Activated naive CD8-positive, alpha-beta T cell (primary cell): ENCODE results near the gene POLR3K.
"Not testable (repeated sequence)": the region's sequence is repeated elsewhere in the genome, so short reads cannot be mapped to it uniquely, and the experiment has no call there.

ENCODE experiments used
- H3K27ac Mint-ChIP-seq: one replicate; pipeline ENCODE4 v1.8.0; 2021; ENCODE audit warnings: mixed read lengths
- H3K27me3 Mint-ChIP-seq: one replicate; pipeline ENCODE4 v1.8.0; 2021; ENCODE audit warnings: mixed read lengths
- H3K36me3 Mint-ChIP-seq: one replicate; pipeline ENCODE4 v1.8.0; 2021; ENCODE audit warnings: mixed read lengths
- H3K4me1 Mint-ChIP-seq: one replicate; pipeline ENCODE4 v1.8.0; 2021; ENCODE audit warnings: low read depth, mixed read lengths
- H3K4me3 Mint-ChIP-seq: one replicate; pipeline ENCODE4 v1.8.0; 2021; ENCODE audit warnings: mild to moderate bottlenecking, mixed read lengths
- H3K9me3 Mint-ChIP-seq: one replicate; pipeline ENCODE4 v1.8.0; 2021; ENCODE audit warnings: low read depth, mixed read lengths

Gene POLR3K

DNA sequence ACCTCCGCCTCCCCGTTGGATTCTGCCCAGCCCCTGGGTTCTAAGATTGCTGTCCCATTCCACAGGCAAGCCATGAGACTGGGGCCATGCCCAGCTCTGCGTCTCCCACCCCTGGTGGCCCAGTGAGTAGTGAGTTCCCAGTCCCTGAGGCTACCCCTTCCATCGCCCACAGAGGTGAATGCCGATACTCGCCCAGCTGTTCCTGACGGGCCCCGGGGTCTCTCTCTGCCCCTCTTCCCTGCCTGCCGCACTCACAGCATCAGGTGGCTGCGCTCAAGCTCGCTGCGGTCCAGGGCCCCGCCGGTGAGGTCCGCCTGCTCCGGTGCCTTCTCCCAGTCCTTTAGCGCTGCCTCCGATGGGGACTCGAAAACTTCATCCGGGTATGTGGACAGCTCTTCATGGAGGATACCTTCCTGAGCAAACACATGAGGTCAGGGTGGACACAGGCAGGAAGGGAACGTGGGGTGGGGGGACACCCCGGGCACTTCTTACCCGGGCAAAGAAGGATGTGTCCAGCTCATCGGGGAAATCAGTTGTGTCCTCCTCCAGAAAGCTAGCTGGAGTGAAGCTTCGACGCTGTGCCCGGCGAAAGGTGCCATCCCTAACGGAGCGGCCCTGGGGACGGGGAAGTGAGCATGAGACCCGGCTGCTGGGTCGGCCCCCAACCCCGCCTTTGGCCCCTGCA, 9.0 kb upstream of the POLR3K start:
- H3K27me3 Mint-ChIP-seq = no peaks in the 10 kb centered on the region
- peaks cover under 1% of the 10 kb centered on the region for H3K36me3 Mint-ChIP-seq
- peaks cover 3% of the 10 kb centered on the region for H3K4me1 Mint-ChIP-seq
- no peak overlapping the region for H3K27ac Mint-ChIP-seq
- no peak overlapping the region for H3K4me3 Mint-ChIP-seq
- H3K9me3 Mint-ChIP-seq = no peaks in the 10 kb centered on the region

DNA sequence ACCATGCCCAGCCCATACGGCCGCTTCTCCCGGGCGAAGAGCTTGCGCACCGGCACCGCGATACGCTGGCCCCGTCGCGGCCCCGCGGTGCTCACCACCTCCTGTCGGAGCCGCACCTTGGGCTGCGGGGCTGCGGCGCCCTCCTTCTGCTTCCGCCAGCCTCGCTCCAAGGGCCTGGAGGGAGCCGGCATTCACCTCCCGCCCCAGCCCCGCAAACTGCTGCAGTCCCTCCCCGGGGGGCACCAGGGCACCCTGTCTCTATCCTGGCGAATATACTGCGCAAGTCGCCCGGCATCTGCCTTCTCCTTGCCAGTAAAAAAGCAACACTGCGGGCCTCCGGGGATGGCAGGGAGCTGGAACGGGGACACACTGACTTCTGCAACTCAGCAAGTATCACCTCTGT, 8.5 kb upstream of the POLR3K start:
- no peaks in the 10 kb centered on the region for H3K27me3 Mint-ChIP-seq
- no peak overlapping the region for H3K27ac Mint-ChIP-seq
- H3K4me3 Mint-ChIP-seq = no peak overlapping the region
- H3K36me3 Mint-ChIP-seq = peaks cover 2% of the 10 kb centered on the region
- H3K4me1 Mint-ChIP-seq = peaks cover 3% of the 10 kb centered on the region
- no peaks in the 10 kb centered on the region for H3K9me3 Mint-ChIP-seq

DNA sequence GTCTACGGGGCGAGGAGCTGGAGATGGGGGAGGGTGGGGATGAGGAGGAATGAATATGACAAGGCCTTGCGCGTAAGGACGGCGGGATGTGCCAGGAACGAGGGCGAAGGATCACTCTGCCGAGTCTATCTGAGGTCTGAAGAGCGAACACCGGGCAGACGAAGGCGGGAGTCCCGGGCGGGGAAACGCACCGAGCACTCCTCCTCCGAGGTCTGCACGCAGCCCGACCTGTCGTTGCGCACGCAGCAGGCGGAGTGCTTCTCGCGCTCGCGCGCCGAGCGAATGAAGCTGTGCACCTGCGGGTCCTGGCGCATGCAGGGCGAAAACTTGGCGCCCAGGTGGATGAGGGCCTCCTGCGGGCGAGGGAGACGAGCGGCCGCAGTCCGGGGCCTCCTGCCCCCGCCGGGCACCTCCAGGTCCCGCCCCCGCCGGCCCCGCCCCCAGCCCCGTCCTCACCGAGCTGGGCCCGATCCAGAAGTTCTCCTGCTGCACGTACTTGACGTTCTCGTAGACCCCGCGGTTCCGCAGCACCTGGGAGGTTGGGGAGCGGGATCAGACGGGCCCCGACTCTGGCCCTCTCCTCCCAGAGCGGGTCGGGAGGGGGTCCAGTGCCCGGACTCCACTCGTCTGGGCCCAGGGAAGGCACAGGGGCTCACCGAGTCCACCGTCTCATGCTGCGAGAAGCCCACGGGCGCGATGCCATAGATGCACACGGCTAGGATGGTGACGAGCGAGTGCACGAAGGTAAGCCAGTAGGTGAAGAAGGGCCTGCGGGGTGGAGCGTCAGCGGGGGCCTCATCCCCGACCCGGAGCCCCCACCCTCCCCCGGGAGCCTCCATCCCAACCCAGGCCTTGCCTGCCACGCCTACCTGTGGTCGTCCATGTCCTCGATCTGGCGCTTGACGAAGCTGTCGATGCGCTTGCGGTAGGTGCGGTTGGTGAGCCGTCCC, 7.8 kb upstream of the POLR3K start:
- Mint-ChIP-seq H3K27ac (no peak overlapping the region), H3K9me3 (no peaks in the 10 kb centered on the region), H3K36me3 (peaks cover 2% of the 10 kb centered on the region), H3K27me3 (no peaks in the 10 kb centered on the region), H3K4me3 (no peak overlapping the region), H3K4me1 (peaks cover 3% of the 10 kb centered on the region)

GRCh38 chr16:60166-60565, 6.8 kb upstream of the POLR3K start:
- no peaks in the 10 kb centered on the region for H3K27me3 Mint-ChIP-seq
- H3K4me3 Mint-ChIP-seq = no peak overlapping the region
- H3K27ac Mint-ChIP-seq = no peak overlapping the region
- H3K9me3 Mint-ChIP-seq = no peaks in the 10 kb centered on the region
- peaks cover 2% of the 10 kb centered on the region for H3K36me3 Mint-ChIP-seq
- H3K4me1 Mint-ChIP-seq = no peaks in the 10 kb centered on the region

DNA sequence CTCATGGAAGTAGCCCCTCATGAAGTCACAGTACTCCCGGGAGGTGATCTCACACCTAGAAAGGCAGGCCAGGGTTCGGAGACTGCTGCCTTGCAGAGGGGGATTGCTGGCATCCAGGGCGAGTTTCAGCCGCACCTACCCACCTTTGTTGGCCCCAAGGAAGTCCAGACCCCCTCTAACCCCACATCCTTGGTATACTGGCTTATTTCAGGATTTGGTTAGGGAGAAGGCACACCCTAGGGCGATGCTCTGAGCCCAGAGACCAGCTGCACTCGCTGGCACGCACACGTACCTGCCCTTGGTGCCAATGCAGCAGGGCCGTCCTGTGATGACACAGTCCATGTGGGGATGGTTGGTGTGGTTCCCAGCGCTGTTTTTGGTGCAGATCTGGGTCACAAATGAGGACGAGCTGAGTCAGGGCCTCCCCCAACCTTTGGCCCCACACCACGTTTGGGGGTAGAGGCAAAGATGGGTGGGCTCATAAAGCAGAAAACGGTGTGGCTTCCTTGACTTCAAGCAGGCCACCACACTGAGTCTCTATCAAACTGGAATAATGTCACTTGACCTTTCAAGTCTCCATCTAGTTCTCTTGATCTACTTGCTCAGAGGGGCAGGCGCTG, 6.1 kb upstream of the POLR3K start:
- no peaks in the 10 kb centered on the region for H3K27me3 Mint-ChIP-seq
- peaks cover 2% of the 10 kb centered on the region for H3K36me3 Mint-ChIP-seq
- no peak overlapping the region for H3K27ac Mint-ChIP-seq
- peaks cover 2% of the 10 kb centered on the region for H3K4me1 Mint-ChIP-seq
- H3K4me3 Mint-ChIP-seq = no peak overlapping the region
- no peaks in the 10 kb centered on the region for H3K9me3 Mint-ChIP-seq

GRCh38 chr16:58491-59439, 5.4 kb upstream of the POLR3K start:
- no peak overlapping the region for H3K4me3 Mint-ChIP-seq
- H3K36me3 Mint-ChIP-seq = peaks cover 2% of the 10 kb centered on the region
- no peaks in the 10 kb centered on the region for H3K9me3 Mint-ChIP-seq
- H3K27me3 Mint-ChIP-seq = no peaks in the 10 kb centered on the region
- H3K4me1 Mint-ChIP-seq = peaks cover 5% of the 10 kb centered on the region
- H3K27ac Mint-ChIP-seq = no peak overlapping the region

GRCh38 chr16:57711-58110, 4.3 kb upstream of the POLR3K start:
- H3K4me3 Mint-ChIP-seq = no peak overlapping the region
- H3K36me3 Mint-ChIP-seq = peaks cover 4% of the 10 kb centered on the region
- no peaks in the 10 kb centered on the region for H3K9me3 Mint-ChIP-seq
- H3K27me3 Mint-ChIP-seq = no peaks in the 10 kb centered on the region
- H3K4me1 Mint-ChIP-seq = peaks cover 9% of the 10 kb centered on the region
- H3K27ac Mint-ChIP-seq = no peak overlapping the region

DNA sequence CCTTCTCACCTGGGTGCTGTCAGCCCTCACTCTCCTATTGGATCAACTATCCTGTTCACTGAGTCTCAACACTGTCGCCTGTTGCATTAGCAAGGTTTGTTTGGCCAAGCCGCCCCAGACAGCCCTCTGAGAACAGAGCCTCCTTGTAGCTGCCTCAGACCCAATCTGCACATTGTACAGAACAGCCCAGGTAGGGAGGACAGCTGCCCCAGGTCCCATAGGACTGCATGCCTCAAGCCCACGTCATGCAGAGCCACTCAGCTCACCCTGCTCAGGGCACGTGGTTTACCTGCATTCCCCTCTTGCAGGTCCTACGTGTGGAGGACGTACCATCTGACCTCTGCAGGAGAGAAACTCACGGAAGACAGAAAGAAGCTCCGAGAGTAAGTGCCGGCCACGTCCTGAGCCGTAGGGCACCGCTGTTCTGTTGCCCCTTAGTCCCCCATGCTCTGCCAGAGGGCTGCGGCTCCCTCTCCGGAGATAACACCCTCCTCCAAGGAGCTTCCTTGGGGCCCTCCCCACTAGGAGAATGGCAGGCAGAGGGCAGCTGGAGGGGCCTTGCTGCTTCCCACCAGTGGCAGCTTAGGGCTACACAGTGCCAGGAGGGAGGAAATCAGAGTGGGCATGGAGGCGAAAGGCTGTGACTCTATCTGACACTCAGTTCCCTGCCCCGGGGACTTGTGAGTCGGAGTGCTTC, 3.0 kb upstream of the POLR3K start:
- Mint-ChIP-seq H3K4me1 (peaks cover 15% of the 10 kb centered on the region), H3K27me3 (no peaks in the 10 kb centered on the region), H3K36me3 (peaks cover 4% of the 10 kb centered on the region), H3K27ac (no peak overlapping the region), H3K4me3 (peak overlapping the region; percentile 40), H3K9me3 (no peaks in the 10 kb centered on the region)

- Mint-ChIP-seq H3K27me3 (no peaks in the 10 kb centered on the region), H3K36me3 (peaks cover 4% of the 10 kb centered on the region), H3K4me3 (peak overlapping the region; percentile 40), H3K4me1 (peaks cover 22% of the 10 kb centered on the region), H3K27ac (no peak overlapping the region), H3K9me3 (no peaks in the 10 kb centered on the region)
Observed at GRCh38 chr16:55571-56136, 2.2 kb upstream of the POLR3K start.

DNA sequence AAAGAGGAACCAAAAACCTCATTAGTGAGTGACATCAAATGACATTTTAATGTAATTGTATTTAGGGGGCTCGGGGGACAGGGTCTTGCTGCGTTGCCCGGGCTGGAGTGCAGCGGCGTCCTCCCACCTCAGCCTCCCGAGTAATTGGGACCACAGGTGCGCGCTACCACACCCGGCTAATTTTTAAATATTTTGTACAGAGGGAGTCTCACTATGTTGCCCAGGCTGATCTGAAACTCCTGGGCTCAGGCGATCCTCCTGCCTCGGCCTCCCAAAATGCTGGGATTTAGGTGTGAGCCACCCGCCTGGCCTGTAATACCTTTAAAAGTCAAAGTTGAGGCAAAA, 801 bp upstream of the POLR3K start:
- H3K36me3 Mint-ChIP-seq = peaks cover 6% of the 10 kb centered on the region

DNA sequence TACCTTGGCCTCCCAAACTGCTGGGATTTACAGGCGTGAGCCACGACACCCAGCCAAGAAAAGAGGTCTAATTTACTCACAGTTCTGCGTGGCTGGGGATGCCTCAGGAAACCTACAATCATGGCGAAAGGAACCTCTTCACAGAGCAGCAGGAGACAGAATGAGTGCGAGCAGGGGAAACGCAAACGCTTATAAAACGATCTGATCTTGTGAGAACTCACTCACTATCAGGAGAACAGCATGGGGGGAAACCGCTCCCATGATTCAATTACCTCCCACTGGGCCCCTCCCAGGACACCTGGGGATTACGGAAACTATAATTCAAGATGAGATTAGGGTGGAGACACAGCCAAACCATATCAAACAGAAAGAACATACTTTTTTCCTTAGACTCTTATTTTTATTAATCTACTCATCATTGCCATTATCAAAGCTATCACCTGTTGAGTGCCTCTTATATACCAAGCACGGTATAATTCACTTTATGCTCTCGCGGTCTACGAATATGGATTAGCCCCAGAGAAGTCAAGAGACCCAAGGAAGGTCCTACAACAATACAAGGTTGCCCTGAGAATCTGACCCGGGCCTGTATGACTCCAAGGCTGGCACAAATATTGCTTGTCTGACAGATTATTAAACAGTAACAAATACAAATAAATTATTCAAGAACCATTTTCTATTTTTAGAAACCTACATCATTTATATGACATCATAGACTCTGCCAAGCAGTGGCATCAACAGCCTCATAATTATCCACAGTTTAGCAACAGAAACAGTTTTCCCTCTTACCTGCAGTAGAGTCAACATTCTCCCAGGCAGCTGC, 2.4 kb downstream of the POLR3K start:
- peaks cover 4% of the 10 kb centered on the region for H3K36me3 Mint-ChIP-seq

More for the DNA sequence above, 801 bp upstream of the POLR3K start:
- Mint-ChIP-seq H3K9me3 (no peaks in the 10 kb centered on the region), H3K27ac (peak overlapping the region; percentile 72), H3K4me1 (peaks cover 26% of the 10 kb centered on the region), H3K27me3 (no peaks in the 10 kb centered on the region), H3K4me3 (peak overlapping the region; percentile 99)

GRCh38 chr16:47234-47633, 6.2 kb downstream of the POLR3K start:
- H3K36me3 Mint-ChIP-seq = peaks cover 2% of the 10 kb centered on the region
- no peak overlapping the region for H3K4me3 Mint-ChIP-seq
- no peak overlapping the region for H3K27ac Mint-ChIP-seq
- H3K9me3 Mint-ChIP-seq = no peaks in the 10 kb centered on the region
- H3K27me3 Mint-ChIP-seq = no peaks in the 10 kb centered on the region
- H3K4me1 Mint-ChIP-seq = peaks cover 32% of the 10 kb centered on the region

More for the DNA sequence above, 2.4 kb downstream of the POLR3K start:
- Mint-ChIP-seq H3K27ac (peak overlapping the region; percentile 22), H3K4me3 (peak overlapping the region; percentile 99), H3K9me3 (no peaks in the 10 kb centered on the region), H3K4me1 (peaks cover 31% of the 10 kb centered on the region), H3K27me3 (no peaks in the 10 kb centered on the region)

DNA sequence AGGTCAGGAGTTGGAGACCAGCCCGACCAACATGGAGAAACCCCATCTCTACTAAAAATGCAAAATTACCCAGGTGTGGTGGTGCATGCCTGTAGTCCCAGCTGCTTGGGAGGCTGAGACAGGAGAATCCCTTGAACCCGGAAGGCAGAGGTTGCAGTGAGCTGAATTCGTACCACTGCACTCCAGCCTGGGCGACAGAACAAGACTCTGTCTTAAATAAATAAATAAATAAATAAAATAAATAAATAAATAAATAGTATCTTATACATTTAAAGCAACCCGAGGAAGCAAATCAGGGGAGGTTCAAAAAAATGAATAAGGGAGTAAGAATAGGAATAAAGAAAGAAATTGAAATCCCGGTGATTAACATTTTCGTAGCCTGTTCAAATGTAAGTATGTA, 6.9 kb downstream of the POLR3K start:
- H3K4me1 Mint-ChIP-seq = peaks cover 35% of the 10 kb centered on the region
- H3K36me3 Mint-ChIP-seq, H3K27me3 Mint-ChIP-seq, H3K27ac Mint-ChIP-seq, H3K9me3 Mint-ChIP-seq, H3K4me3 Mint-ChIP-seq: not testable (repeated sequence)
